Panc1 (cell line): Measurements from ENCODE around the gene ZC3H12C.

Experiments
- CTCF ChIP-seq: fragments of 450-650 bp; IDR thresholded peaks from 2 replicates; pipeline ENCODE4 v1.5.1; 2017; ENCODE audit warnings: mild to moderate bottlenecking
- POLR2AphosphoS5 ChIP-seq: IDR thresholded peaks from 2 replicates; pipeline ENCODE4 v1.6.1; 2012; ENCODE audit warnings: mild to moderate bottlenecking, low read depth, low read length, moderate library complexity
- REST ChIP-seq, 2 experiments: IDR thresholded peaks; 2 replicates each; pipeline ENCODE4 v1.6.1; 2011 to 2012; ENCODE audit warnings: low read depth in 2 of 2, control low read depth in 1 of 2, low read length in 1 of 2, mild to moderate bottlenecking in 1 of 2, moderate library complexity in 1 of 2; ENCODE audit not compliant: insufficient read depth in 1 of 2
- SIN3A ChIP-seq: IDR thresholded peaks from 2 replicates; pipeline ENCODE4 v1.6.1; 2012; ENCODE audit warnings: low read depth, mild to moderate bottlenecking, low read length, moderate library complexity, borderline replicate concordance; ENCODE audit not compliant: insufficient read depth
- TCF7L2 ChIP-seq: IDR thresholded peaks from 2 replicates; pipeline ENCODE4 v1.6.1; 2011; ENCODE audit warnings: mild to moderate bottlenecking, low read depth, low read length, inconsistent platforms

- TF ChIP-seq POLR2AphosphoS5 = no peak
- no peak for TF ChIP-seq SIN3A
- TF ChIP-seq CTCF = no peak
- TF ChIP-seq REST (IDR thresholded peaks at IDR 0.05; ENCODE audit: insufficient read depth in 1 of 2, low read depth in 2 of 2, low read length in 1 of 2) = no peak
- TF ChIP-seq TCF7L2 = no peak
These were observed 3.4 kb upstream of the ZC3H12C start for GRCh38 chr11:110089617-110090282.
